HCT116 (cell line): ENCODE results near the gene VAMP1.

Experiments used
- CEBPB ChIP-seq: IDR thresholded peaks from 2 replicates; pipeline ENCODE4 v1.6.1; 2012; ENCODE audit warnings: low read depth
- JUND ChIP-seq: IDR thresholded peaks from 2 replicates; pipeline ENCODE4 v1.6.1; 2012
- POLR2A ChIP-seq: IDR thresholded peaks from 2 replicates; pipeline ENCODE4 v1.7.0; 2011; ENCODE audit warnings: borderline replicate concordance; ENCODE audit not compliant: insufficient read depth, insufficient read length; ENCODE audit errors: extremely low read depth
- POLR2AphosphoS5 ChIP-seq: IDR thresholded peaks from 2 replicates; pipeline ENCODE4 v1.6.1; 2011; ENCODE audit warnings: mild to moderate bottlenecking, low read depth, low read length, moderate library complexity
- SRF ChIP-seq: IDR thresholded peaks from 2 replicates; pipeline ENCODE4 v1.6.1; 2012; ENCODE audit warnings: low read depth
- YY1 ChIP-seq: IDR thresholded peaks from 2 replicates; pipeline ENCODE4 v1.6.1; 2011; ENCODE audit warnings: low read length, low read depth, moderate library complexity, mild to moderate bottlenecking; ENCODE audit not compliant: insufficient replicate concordance; ENCODE audit errors: extremely low read depth
- ZNF274 ChIP-seq: fragments of 200-500 bp; sonication (Bioruptor generic); IDR thresholded peaks from 2 replicates; pipeline ENCODE4 v1.6.1; 2014; ENCODE audit warnings: mild to moderate bottlenecking, low read depth, low read length, inconsistent platforms
- TF ChIP-seq, protein P1 (sequence below), 3 experiments: fragments of 200-600 bp in 1 of 3; sonication (generic) in 1 of 3; IDR thresholded peaks in 2 of 3; conservative IDR thresholded peaks in 1 of 3; 2 replicates each; pipeline ENCODE4 v1.5.1; 2012 to 2017; ENCODE audit warnings: low read depth in 2 of 3, low read length in 2 of 3, antibody characterized with exemption in 1 of 3, borderline replicate concordance in 1 of 3, control low read depth in 1 of 3, mild to moderate bottlenecking in 1 of 3, mixed read lengths in 1 of 3, mixed run types in 1 of 3, moderate library complexity in 1 of 3; ENCODE audit not compliant: insufficient read depth in 1 of 3
- TF ChIP-seq, protein P2 (sequence below): IDR thresholded peaks from 2 replicates; pipeline ENCODE4 v1.6.1; 2012
- TF ChIP-seq, protein P3 (sequence below): IDR thresholded peaks from 2 replicates; pipeline ENCODE4 v1.6.1; 2012; ENCODE audit warnings: low read depth

DNA sequence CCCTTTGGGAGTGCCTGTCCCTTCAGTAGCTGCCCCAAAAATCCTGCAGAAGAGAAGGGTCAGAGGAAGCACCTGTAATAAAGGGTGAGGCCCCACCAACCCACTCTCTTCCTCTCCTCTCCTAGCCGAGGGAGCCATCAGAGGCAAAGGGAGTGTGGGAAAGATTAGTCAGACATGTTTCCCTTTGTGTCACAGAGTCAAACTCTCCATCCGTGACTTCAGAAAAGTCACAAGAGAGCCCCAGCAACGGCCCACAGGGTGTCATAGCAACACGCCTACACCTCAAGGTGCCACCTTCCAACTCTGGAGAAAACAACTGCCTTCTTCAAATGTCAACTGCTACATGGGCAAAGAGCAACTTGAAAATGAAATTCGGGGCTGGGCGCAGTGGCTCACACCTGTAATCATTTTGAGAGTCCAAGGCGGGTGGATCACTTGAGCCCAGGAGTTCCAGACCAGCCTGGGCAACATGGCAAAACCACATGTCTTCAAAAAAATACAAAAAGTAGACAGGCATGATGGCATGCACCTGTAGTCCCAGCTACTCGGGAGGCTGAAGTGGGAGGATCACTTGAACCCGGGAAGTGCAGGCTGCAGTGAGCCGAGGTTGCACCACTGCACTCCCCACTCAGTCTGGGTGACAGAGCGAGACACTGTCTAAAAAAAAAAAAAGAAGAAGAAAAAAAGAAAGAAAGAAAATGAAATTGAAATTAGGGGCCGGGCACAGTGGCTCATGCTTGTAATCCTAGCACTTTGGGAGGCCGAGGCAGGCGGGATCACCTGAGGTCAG is 43.4 kb downstream of the VAMP1 start:
- no peak for TF ChIP-seq SRF
- no peak for TF ChIP-seq ZNF274
- no peak for TF ChIP-seq CEBPB
- TF ChIP-seq JUND = no peak
- TF ChIP-seq, protein P1, sequence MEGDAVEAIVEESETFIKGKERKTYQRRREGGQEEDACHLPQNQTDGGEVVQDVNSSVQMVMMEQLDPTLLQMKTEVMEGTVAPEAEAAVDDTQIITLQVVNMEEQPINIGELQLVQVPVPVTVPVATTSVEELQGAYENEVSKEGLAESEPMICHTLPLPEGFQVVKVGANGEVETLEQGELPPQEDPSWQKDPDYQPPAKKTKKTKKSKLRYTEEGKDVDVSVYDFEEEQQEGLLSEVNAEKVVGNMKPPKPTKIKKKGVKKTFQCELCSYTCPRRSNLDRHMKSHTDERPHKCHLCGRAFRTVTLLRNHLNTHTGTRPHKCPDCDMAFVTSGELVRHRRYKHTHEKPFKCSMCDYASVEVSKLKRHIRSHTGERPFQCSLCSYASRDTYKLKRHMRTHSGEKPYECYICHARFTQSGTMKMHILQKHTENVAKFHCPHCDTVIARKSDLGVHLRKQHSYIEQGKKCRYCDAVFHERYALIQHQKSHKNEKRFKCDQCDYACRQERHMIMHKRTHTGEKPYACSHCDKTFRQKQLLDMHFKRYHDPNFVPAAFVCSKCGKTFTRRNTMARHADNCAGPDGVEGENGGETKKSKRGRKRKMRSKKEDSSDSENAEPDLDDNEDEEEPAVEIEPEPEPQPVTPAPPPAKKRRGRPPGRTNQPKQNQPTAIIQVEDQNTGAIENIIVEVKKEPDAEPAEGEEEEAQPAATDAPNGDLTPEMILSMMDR (IDR thresholded peaks at IDR 0.05 in 2 of 3, conservative IDR thresholded peaks at IDR 0.05 in 1 of 3; ENCODE audit: borderline replicate concordance in 1 of 3, insufficient read depth in 1 of 3, low read depth in 2 of 3, low read length in 2 of 3) = no peak
- TF ChIP-seq POLR2A = no peak
- no peak for TF ChIP-seq YY1
- no peak for TF ChIP-seq POLR2AphosphoS5
- TF ChIP-seq, protein P2, sequence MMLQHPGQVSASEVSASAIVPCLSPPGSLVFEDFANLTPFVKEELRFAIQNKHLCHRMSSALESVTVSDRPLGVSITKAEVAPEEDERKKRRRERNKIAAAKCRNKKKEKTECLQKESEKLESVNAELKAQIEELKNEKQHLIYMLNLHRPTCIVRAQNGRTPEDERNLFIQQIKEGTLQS = no peak
- TF ChIP-seq, protein P3, sequence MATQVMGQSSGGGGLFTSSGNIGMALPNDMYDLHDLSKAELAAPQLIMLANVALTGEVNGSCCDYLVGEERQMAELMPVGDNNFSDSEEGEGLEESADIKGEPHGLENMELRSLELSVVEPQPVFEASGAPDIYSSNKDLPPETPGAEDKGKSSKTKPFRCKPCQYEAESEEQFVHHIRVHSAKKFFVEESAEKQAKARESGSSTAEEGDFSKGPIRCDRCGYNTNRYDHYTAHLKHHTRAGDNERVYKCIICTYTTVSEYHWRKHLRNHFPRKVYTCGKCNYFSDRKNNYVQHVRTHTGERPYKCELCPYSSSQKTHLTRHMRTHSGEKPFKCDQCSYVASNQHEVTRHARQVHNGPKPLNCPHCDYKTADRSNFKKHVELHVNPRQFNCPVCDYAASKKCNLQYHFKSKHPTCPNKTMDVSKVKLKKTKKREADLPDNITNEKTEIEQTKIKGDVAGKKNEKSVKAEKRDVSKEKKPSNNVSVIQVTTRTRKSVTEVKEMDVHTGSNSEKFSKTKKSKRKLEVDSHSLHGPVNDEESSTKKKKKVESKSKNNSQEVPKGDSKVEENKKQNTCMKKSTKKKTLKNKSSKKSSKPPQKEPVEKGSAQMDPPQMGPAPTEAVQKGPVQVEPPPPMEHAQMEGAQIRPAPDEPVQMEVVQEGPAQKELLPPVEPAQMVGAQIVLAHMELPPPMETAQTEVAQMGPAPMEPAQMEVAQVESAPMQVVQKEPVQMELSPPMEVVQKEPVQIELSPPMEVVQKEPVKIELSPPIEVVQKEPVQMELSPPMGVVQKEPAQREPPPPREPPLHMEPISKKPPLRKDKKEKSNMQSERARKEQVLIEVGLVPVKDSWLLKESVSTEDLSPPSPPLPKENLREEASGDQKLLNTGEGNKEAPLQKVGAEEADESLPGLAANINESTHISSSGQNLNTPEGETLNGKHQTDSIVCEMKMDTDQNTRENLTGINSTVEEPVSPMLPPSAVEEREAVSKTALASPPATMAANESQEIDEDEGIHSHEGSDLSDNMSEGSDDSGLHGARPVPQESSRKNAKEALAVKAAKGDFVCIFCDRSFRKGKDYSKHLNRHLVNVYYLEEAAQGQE = no peak
